ENCODE results near the gene TMEM31. TPM values are rescaled to one million over a fixed set of nuclear protein-coding genes. Genes with fewer than 3 reads are reported as not detected.

TMEM31 gene
- total and polyA plus RNA-seq, 9 of the 15 experiments (the other 6 are each of a cell fraction or from before 2014, with no cell fraction given) = 0.18 TPM; not detected in 8

GRCh38 chrX:103688946-103689345 lies 21.8 kb upstream of the TMEM31 start:
- peaks cover 0 to 4% of the 10 kb centered on the region in 2 experiments; a peak in 3 of 5 replicates for H3K4me1 ChIP-seq (replicated peaks in 1 of 2; ENCODE audit: control insufficient read depth in 2 of 2, insufficient read depth in 2 of 2, low read length in 2 of 2)
- intact Hi-C loops (cut with micrococcal nuclease) = loop anchor here (1.0 to 10.0 kb wide), 3 partner anchors 128 to 476 kb away; partner anchors contain the start of gene FAM199X
- no TSS peak for BruUV-seq (replicated peaks)
- FAIRE-seq (peak; percentile 64), ATAC-seq (no peak), DNase-seq (ENCODE audit: extremely low read depth in 1 of 4, low spot score in 3 of 4) (peak in 2 of 4 experiments; percentile 11 to 25)
- H3K9me3 ChIP-seq (replicated peaks; ENCODE audit: control insufficient read depth, insufficient read depth, low read depth, low read length) = no peaks in the 10 kb centered on the region
- 18% methylated on average over 4 of the region's 4 CpGs for WGBS (ENCODE audit: insufficient coverage, low coverage, missing lambda C conversion rate)
- H3K36me3 ChIP-seq (ENCODE audit: control insufficient read depth, insufficient read depth, low read length) = peaks cover 13% of the 10 kb centered on the region
- no peaks in the 10 kb centered on the region; the same call in 1 of the 2 replicates for H4K20me1 ChIP-seq (replicated peaks; ENCODE audit: control insufficient read depth, insufficient read depth, low read length)
- H3K4me3 ChIP-seq = no peak overlapping the region
- peaks cover 27% of the 10 kb centered on the region for H3K79me2 ChIP-seq (ENCODE audit: control insufficient read depth, insufficient read depth, low read length)
- H3K9ac ChIP-seq (ENCODE audit: insufficient read depth in 1 of 2, low read depth in 2 of 2, low read length in 2 of 2) = no peak overlapping the region
- no peak overlapping the region for H3K4me2 ChIP-seq (ENCODE audit: insufficient read depth, low read length)
- no peaks in the 10 kb centered on the region for H3K9me1 ChIP-seq (ENCODE audit: control insufficient read depth, insufficient read depth, low read length)
- H3K27ac ChIP-seq (ENCODE audit: extremely low read depth, low read depth, low read length) = no peak overlapping the region
- no peaks in the 10 kb centered on the region for H3K27me3 ChIP-seq (ENCODE audit: control insufficient read depth in 2 of 2, insufficient read depth in 2 of 2, low read length in 2 of 2)
- no peak overlapping the region for H2AFZ ChIP-seq (ENCODE audit: low read depth, low read length)
- POLR2A ChIA-PET = no interaction called here
- TF ChIP-seq ZBTB12 (CRISPR knock-in tag; IDR thresholded peaks at IDR 0.05) (no peak), MTA1 (IDR thresholded peaks at IDR 0.05; ENCODE audit: borderline replicate concordance) (no peak), TBP (optimal IDR thresholded peaks at IDR 0.05; ENCODE audit: low read depth, low read length) (no peak), CTCF (IDR thresholded peaks at IDR 0.05 in 2 of 3, conservative IDR thresholded peaks at IDR 0.05 in 1 of 3; ENCODE audit: insufficient read depth in 2 of 3, low read depth in 1 of 3, low read length in 3 of 3) (peak; percentile 35 to 60 (median 59); a peak in 5 of 6 replicates), RAD21 (CRISPR knock-in tag; conservative IDR thresholded peaks at IDR 0.05 in 1 of 2, IDR thresholded peaks at IDR 0.05 in 1 of 2) (peak in 1 of 2 experiments; percentile 29; a peak in 2 of 4 replicates), POLR3A (IDR thresholded peaks at IDR 0.05; ENCODE audit: borderline replicate concordance, extremely low read depth, insufficient read depth, insufficient read length) (no peak), SNIP1 (IDR thresholded peaks at IDR 0.05; ENCODE audit: low read depth) (no peak)
- TF ChIP-seq, protein P1, sequence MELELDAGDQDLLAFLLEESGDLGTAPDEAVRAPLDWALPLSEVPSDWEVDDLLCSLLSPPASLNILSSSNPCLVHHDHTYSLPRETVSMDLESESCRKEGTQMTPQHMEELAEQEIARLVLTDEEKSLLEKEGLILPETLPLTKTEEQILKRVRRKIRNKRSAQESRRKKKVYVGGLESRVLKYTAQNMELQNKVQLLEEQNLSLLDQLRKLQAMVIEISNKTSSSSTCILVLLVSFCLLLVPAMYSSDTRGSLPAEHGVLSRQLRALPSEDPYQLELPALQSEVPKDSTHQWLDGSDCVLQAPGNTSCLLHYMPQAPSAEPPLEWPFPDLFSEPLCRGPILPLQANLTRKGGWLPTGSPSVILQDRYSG (tag; conservative IDR thresholded peaks at IDR 0.05; ENCODE audit: low read depth) = no peak
- TF ChIP-seq, protein P2, sequence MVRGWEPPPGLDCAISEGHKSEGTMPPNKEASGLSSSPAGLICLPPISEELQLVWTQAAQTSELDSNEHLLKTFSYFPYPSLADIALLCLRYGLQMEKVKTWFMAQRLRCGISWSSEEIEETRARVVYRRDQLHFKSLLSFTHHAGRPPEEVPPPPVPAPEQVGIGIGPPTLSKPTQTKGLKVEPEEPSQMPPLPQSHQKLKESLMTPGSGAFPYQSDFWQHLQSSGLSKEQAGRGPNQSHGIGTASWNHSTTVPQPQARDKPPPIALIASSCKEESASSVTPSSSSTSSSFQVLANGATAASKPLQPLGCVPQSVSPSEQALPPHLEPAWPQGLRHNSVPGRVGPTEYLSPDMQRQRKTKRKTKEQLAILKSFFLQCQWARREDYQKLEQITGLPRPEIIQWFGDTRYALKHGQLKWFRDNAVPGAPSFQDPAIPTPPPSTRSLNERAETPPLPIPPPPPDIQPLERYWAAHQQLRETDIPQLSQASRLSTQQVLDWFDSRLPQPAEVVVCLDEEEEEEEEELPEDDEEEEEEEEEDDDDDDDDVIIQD (CRISPR knock-in tag; IDR thresholded peaks at IDR 0.05) = no peak
- CTCF ChIA-PET (ENCODE audit: low intra/inter-chr PET ratio) = interaction anchor here (0.8 to 1.1 kb wide), 2 partner anchors 128 to 447 kb away, joined by 3 to 5 read pairs; no protein-coding TSS in a partner anchor
- in situ Hi-C loops (cut with MboI) = no loop called here

Data from K562 (cell line).